NCI-H1436 (cell line): ENCODE data around the gene TBC1D3B.
"Not testable (repeated sequence)": the region's sequence is repeated elsewhere in the genome, so short reads cannot be mapped to it uniquely, and the experiment has no call there.

Source experiments
- DNase-seq: peaks from one replicate; lab custom pipeline; 2025; lab: John Stamatoyannopoulos, UW

TBC1D3B gene

GRCh38 chr17:36176536-36176935 is at the start of gene TBC1D3B:
TSS of gene TBC1D3B (minus strand) at chr17:36176636. CDS start at chr17:36175050, 1,586 bp downstream.
- DNase-seq = not testable (repeated sequence)

GRCh38 chr17:36222967-36223366 is 46.5 kb upstream of the TBC1D3B start:
- not testable (repeated sequence) for DNase-seq

GRCh38 chr17:36221581-36222100 is 45.2 kb upstream of the TBC1D3B start:
- DNase-seq = not testable (repeated sequence)

- not testable (repeated sequence) for DNase-seq
Measured at GRCh38 chr17:36220737-36221580, 44.5 kb upstream of the TBC1D3B start.

- DNase-seq = not testable (repeated sequence)
Measured at GRCh38 chr17:36219556-36219955, 43.1 kb upstream of the TBC1D3B start.

GRCh38 chr17:36215406-36216308 is 39.2 kb upstream of the TBC1D3B start:
- not testable (repeated sequence) for DNase-seq

- DNase-seq = no peak
Measured at GRCh38 chr17:36214918-36215317, 38.5 kb upstream of the TBC1D3B start.

- no peak for DNase-seq
Measured at GRCh38 chr17:36213695-36214094, 37.3 kb upstream of the TBC1D3B start.

- no peak for DNase-seq
Measured at GRCh38 chr17:36212966-36213365, 36.5 kb upstream of the TBC1D3B start.

- no peak for DNase-seq
Measured at GRCh38 chr17:36212272-36212605, 35.8 kb upstream of the TBC1D3B start.

GRCh38 chr17:36211484-36212271 is 35.2 kb upstream of the TBC1D3B start:
- not testable (repeated sequence) for DNase-seq

- DNase-seq = not testable (repeated sequence)
Measured at GRCh38 chr17:36210439-36211211, 34.2 kb upstream of the TBC1D3B start, which contains the start of gene CCL4L2. TSS of gene CCL4L2 (plus strand) at chr17:36211063.

- no peak for DNase-seq
Measured at GRCh38 chr17:36209575-36209974, 33.1 kb upstream of the TBC1D3B start.

- DNase-seq = not testable (repeated sequence)
Measured at GRCh38 chr17:36207383-36207782, 30.9 kb upstream of the TBC1D3B start.

- not testable (repeated sequence) for DNase-seq
Measured at GRCh38 chr17:36206486-36206821, 30.0 kb upstream of the TBC1D3B start.

GRCh38 chr17:36205637-36206485 is 29.4 kb upstream of the TBC1D3B start:
- no peak for DNase-seq

- DNase-seq = no peak
Measured at GRCh38 chr17:36204724-36205500, 28.5 kb upstream of the TBC1D3B start.

- no peak for DNase-seq
Measured at GRCh38 chr17:36203335-36203734, 26.9 kb upstream of the TBC1D3B start.

GRCh38 chr17:36201506-36201905 is 25.1 kb upstream of the TBC1D3B start:
- DNase-seq = not testable (repeated sequence)
